ENCODE results near the gene MRPL2.

GRCh38 chr6:43061861-43062260, 2.6 kb upstream of the MRPL2 start:
- TF ChIP-seq, protein P1, sequence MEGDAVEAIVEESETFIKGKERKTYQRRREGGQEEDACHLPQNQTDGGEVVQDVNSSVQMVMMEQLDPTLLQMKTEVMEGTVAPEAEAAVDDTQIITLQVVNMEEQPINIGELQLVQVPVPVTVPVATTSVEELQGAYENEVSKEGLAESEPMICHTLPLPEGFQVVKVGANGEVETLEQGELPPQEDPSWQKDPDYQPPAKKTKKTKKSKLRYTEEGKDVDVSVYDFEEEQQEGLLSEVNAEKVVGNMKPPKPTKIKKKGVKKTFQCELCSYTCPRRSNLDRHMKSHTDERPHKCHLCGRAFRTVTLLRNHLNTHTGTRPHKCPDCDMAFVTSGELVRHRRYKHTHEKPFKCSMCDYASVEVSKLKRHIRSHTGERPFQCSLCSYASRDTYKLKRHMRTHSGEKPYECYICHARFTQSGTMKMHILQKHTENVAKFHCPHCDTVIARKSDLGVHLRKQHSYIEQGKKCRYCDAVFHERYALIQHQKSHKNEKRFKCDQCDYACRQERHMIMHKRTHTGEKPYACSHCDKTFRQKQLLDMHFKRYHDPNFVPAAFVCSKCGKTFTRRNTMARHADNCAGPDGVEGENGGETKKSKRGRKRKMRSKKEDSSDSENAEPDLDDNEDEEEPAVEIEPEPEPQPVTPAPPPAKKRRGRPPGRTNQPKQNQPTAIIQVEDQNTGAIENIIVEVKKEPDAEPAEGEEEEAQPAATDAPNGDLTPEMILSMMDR (IDR thresholded peaks at IDR 0.05; ENCODE audit: insufficient read depth, low read depth, low read length): no peak
- TF ChIP-seq EZH2 (IDR thresholded peaks at IDR 0.05; ENCODE audit: insufficient read depth, low read length): no peak
